Fibroblast of lung (primary cell): ENCODE data around the gene SLAMF8. TPM values are rescaled to one million over a fixed set of nuclear protein-coding genes. Genes with fewer than 3 reads are reported as not detected.

Source experiments
- DNase-seq, 2 donors: peaks; one replicate each; pipeline versions ENCODE4 v3.0.0 to v3.0.0-alpha.2; 2010; ENCODE audit warnings: low read depth in 2 of 2
- H2AFZ ChIP-seq: 2 replicates; pipeline ENCODE4 v1.5.1; 2012; ENCODE audit warnings: low read length, control low read depth, inconsistent platforms
- H3K27ac ChIP-seq: 2 replicates; pipeline ENCODE4 v1.5.1; 2011; ENCODE audit warnings: low read length, control low read depth; ENCODE audit not compliant: insufficient read depth
- H3K27me3 ChIP-seq: 2 replicates; pipeline ENCODE4 v1.5.1; 2011; ENCODE audit warnings: mild to moderate bottlenecking, low read length; ENCODE audit not compliant: control insufficient read depth, insufficient read depth
- H3K36me3 ChIP-seq: 2 replicates; pipeline ENCODE4 v1.5.1; 2011; ENCODE audit warnings: low read length; ENCODE audit not compliant: control insufficient read depth, insufficient read depth
- H3K4me1 ChIP-seq: 2 replicates; pipeline ENCODE4 v1.5.1; 2011; ENCODE audit warnings: low read length; ENCODE audit not compliant: control insufficient read depth, insufficient read depth; ENCODE audit errors: extremely low read depth
- H3K4me2 ChIP-seq: 2 replicates; pipeline ENCODE4 v1.5.1; 2011; ENCODE audit warnings: low read length, control low read depth; ENCODE audit not compliant: insufficient read depth; ENCODE audit errors: extremely low read depth
- H3K4me3 ChIP-seq, 4 experiments: fragments of 200-600 bp in 1 of 4; sonication (generic) in 1 of 4; replicated peaks in 1 of 4; 2 replicates each; pipeline ENCODE4 v1.5.1; 2011 to 2016; ENCODE audit warnings: low read length in 4 of 4, low read depth in 3 of 4, mild to moderate bottlenecking in 3 of 4, control low read depth in 2 of 4, inconsistent platforms in 1 of 4, mixed read lengths in 1 of 4; ENCODE audit not compliant: insufficient read depth in 1 of 4; ENCODE audit errors: control extremely low read depth in 1 of 4
- H3K79me2 ChIP-seq: 2 replicates; pipeline ENCODE4 v1.5.1; 2012; ENCODE audit warnings: mild to moderate bottlenecking, low read length, inconsistent platforms; ENCODE audit not compliant: control insufficient read depth, insufficient read depth
- H3K9ac ChIP-seq: 2 replicates; pipeline ENCODE4 v1.5.1; 2011; ENCODE audit warnings: mild to moderate bottlenecking, low read length, control low read depth; ENCODE audit not compliant: insufficient read depth
- H3K9me3 ChIP-seq: 2 replicates; pipeline ENCODE4 v1.5.1; 2012; ENCODE audit warnings: low read depth, low read length; ENCODE audit not compliant: control insufficient read depth, insufficient read depth
- H4K20me1 ChIP-seq: 2 replicates; pipeline ENCODE4 v1.5.1; 2011; ENCODE audit warnings: low read length; ENCODE audit not compliant: control insufficient read depth, insufficient read depth; ENCODE audit errors: extremely low read depth
- EZH2 ChIP-seq: IDR thresholded peaks from 2 replicates; pipeline ENCODE4 v1.5.1; 2012; ENCODE audit warnings: low read length, control low read depth, mild to moderate bottlenecking; ENCODE audit errors: missing control alignments
- polyA plus RNA-seq, 2 donors: library from polyadenylated mRNA; depleted of rRNA in 1 of 2; stranded (reverse) in 1 of 2; unstranded in 1 of 2; fragments of >200 nt; gene quantifications; 2 replicates each; pipeline ENCODE4 v1.2.1, GENCODE V29; 2011 to 2012; ENCODE audit warnings: missing spikeins in 1 of 2
- total RNA-seq: library from RNA; depleted of rRNA; stranded (reverse); fragments of >200 nt; gene quantifications from 2 replicates; pipeline ENCODE4 v1.2.1, GENCODE V29; 2014
- TF ChIP-seq, protein P1 (sequence below), 2 donors: IDR thresholded peaks in 1 of 2; conservative IDR thresholded peaks in 1 of 2; 1 replicate in 1 of 2; 2 replicates in 1 of 2; pipeline ENCODE4 v1.5.1; 2011 to 2012; ENCODE audit warnings: low read length in 2 of 2, control low read depth in 1 of 2, inconsistent platforms in 1 of 2, low read depth in 1 of 2, mild to moderate bottlenecking in 1 of 2

Gene SLAMF8
- total and polyA plus RNA-seq, 2 donors (not counting 1 experiment from before 2014, with no cell fraction given) = not detected

- no peak overlapping the region for H3K9ac ChIP-seq
- H3K79me2 ChIP-seq = no peaks in the 10 kb centered on the region
- TF ChIP-seq EZH2 = no peak
- TF ChIP-seq, protein P1, sequence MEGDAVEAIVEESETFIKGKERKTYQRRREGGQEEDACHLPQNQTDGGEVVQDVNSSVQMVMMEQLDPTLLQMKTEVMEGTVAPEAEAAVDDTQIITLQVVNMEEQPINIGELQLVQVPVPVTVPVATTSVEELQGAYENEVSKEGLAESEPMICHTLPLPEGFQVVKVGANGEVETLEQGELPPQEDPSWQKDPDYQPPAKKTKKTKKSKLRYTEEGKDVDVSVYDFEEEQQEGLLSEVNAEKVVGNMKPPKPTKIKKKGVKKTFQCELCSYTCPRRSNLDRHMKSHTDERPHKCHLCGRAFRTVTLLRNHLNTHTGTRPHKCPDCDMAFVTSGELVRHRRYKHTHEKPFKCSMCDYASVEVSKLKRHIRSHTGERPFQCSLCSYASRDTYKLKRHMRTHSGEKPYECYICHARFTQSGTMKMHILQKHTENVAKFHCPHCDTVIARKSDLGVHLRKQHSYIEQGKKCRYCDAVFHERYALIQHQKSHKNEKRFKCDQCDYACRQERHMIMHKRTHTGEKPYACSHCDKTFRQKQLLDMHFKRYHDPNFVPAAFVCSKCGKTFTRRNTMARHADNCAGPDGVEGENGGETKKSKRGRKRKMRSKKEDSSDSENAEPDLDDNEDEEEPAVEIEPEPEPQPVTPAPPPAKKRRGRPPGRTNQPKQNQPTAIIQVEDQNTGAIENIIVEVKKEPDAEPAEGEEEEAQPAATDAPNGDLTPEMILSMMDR (conservative IDR thresholded peaks at IDR 0.05 in 1 of 2, IDR thresholded peaks at IDR 0.05 in 1 of 2; ENCODE audit: low read depth in 1 of 2, low read length in 2 of 2) = no peak
- no peak overlapping the region for H2AFZ ChIP-seq
- no peak for DNase-seq
- H3K4me3 ChIP-seq = no peak overlapping the region
- H3K4me1 ChIP-seq = no peaks in the 10 kb centered on the region
- H3K36me3 ChIP-seq = no peaks in the 10 kb centered on the region
- H3K9me3 ChIP-seq = no peaks in the 10 kb centered on the region
- no peaks in the 10 kb centered on the region for H4K20me1 ChIP-seq
- no peak overlapping the region for H3K27ac ChIP-seq
- no peak overlapping the region for H3K4me2 ChIP-seq
- H3K27me3 ChIP-seq = no peaks in the 10 kb centered on the region
These were observed 20.6 kb downstream of the SLAMF8 start for GRCh38 chr1:159847231-159847630.

DNA sequence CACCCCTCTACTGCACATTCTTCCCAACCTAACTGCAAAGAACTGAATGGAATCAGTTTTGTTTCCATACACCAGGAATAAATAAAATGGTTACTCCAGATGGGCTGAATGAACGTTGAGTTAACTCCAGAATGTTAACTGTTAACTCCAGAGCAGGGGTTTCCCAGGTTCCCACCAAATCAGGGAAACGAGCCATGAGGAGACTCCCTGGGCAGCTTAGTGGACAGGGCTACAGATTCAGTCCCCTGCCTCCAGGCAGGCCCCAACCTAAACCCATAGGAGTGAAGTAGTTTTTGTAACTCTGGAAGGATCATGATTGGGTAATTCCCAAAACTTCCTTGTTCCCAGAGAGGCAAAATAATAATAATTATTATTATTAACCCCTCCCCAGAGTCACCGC is 21.7 kb downstream of the SLAMF8 start:
- H3K9ac ChIP-seq = no peak overlapping the region
- H2AFZ ChIP-seq = no peak overlapping the region
- no peak overlapping the region for H3K4me2 ChIP-seq
- H4K20me1 ChIP-seq = no peaks in the 10 kb centered on the region
- no peaks in the 10 kb centered on the region for H3K27me3 ChIP-seq
- H3K4me1 ChIP-seq = no peaks in the 10 kb centered on the region
- no peaks in the 10 kb centered on the region for H3K79me2 ChIP-seq
- no peak for DNase-seq
- no peak overlapping the region for H3K27ac ChIP-seq
- H3K36me3 ChIP-seq = no peaks in the 10 kb centered on the region
- TF ChIP-seq, protein P1 (conservative IDR thresholded peaks at IDR 0.05 in 1 of 2, IDR thresholded peaks at IDR 0.05 in 1 of 2; ENCODE audit: low read depth in 1 of 2, low read length in 2 of 2) = no peak
- no peak for TF ChIP-seq EZH2
- no peak overlapping the region for H3K4me3 ChIP-seq
- H3K9me3 ChIP-seq = no peaks in the 10 kb centered on the region

- Histone ChIP-seq H3K9me3 (no peaks in the 10 kb centered on the region), H3K79me2 (no peaks in the 10 kb centered on the region), H3K4me3 (no peak overlapping the region), H3K9ac (no peak overlapping the region), H3K27ac (no peak overlapping the region), H3K4me2 (no peak overlapping the region), H3K36me3 (no peaks in the 10 kb centered on the region), H4K20me1 (no peaks in the 10 kb centered on the region), H2AFZ (no peak overlapping the region), H3K4me1 (peaks cover 4% of the 10 kb centered on the region), H3K27me3 (no peaks in the 10 kb centered on the region)
- DNase-seq = peak in 1 of 2 donors; percentile 30
- TF ChIP-seq, protein P1 (conservative IDR thresholded peaks at IDR 0.05 in 1 of 2, IDR thresholded peaks at IDR 0.05 in 1 of 2; ENCODE audit: low read depth in 1 of 2, low read length in 2 of 2) = no peak
These were observed 23.1 kb downstream of the SLAMF8 start for GRCh38 chr1:159849626-159850366.
